Measurements from ENCODE around the gene INO80C.

Gene INO80C

DNA sequence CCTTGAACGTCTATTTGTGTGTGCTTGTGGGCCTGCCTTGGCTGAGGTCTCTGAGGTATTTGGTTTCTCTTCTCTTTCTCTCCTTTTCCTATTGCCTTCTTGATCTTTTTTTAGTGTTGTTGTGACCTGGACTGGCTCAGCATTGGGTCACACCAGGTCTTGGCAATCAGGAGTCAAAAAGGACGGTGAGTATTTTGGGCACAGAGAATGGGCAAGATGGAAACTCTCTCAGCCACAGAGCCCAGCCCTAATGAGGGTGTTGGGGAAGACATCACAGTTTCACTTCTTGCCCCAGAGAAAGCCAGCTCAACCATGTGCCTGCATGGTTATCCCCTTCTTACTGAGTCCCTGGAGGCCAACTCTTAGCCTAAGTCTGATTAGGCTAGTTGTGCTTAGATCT is 13.7 kb upstream of the INO80C start:
- Histone ChIP-seq H3K4me2 (ENCODE audit: low read length) (no peak overlapping the region), H3K4me3 (ENCODE audit: low read length) (no peak overlapping the region), H3K4me1 (ENCODE audit: control insufficient read depth, insufficient read depth, low read length) (peaks cover 39% of the 10 kb centered on the region), H3K9ac (ENCODE audit: low read depth, low read length) (no peak overlapping the region), H3K9me3 (replicated peaks; ENCODE audit: low read length) (no peaks in the 10 kb centered on the region), H3K27me3 (ENCODE audit: control insufficient read depth, insufficient read depth, low read length) (no peaks in the 10 kb centered on the region), H3K36me3 (ENCODE audit: insufficient read depth, low read length) (no peaks in the 10 kb centered on the region)

- Histone ChIP-seq H3K9me3 (replicated peaks; ENCODE audit: low read length) (no peaks in the 10 kb centered on the region), H3K4me2 (ENCODE audit: low read length) (no peak overlapping the region), H3K9ac (ENCODE audit: low read depth, low read length) (no peak overlapping the region), H3K36me3 (ENCODE audit: insufficient read depth, low read length) (no peaks in the 10 kb centered on the region), H3K4me1 (ENCODE audit: control insufficient read depth, insufficient read depth, low read length) (peaks cover 29% of the 10 kb centered on the region), H3K4me3 (ENCODE audit: low read length) (no peak overlapping the region), H3K27me3 (ENCODE audit: control insufficient read depth, insufficient read depth, low read length) (no peaks in the 10 kb centered on the region)
These were observed 12.4 kb upstream of the INO80C start for GRCh38 chr18:35510076-35510651.

- peaks cover 16% of the 10 kb centered on the region for H3K4me1 ChIP-seq (ENCODE audit: control insufficient read depth, insufficient read depth, low read length)
- H3K27me3 ChIP-seq (ENCODE audit: control insufficient read depth, insufficient read depth, low read length), result no peaks in the 10 kb centered on the region
- no peaks in the 10 kb centered on the region for H3K36me3 ChIP-seq (ENCODE audit: insufficient read depth, low read length)
- H3K9ac ChIP-seq (ENCODE audit: low read depth, low read length), result no peak overlapping the region
- no peak overlapping the region for H3K4me3 ChIP-seq (ENCODE audit: low read length)
- H3K9me3 ChIP-seq (replicated peaks; ENCODE audit: low read length), result no peaks in the 10 kb centered on the region
- no peak overlapping the region for H3K4me2 ChIP-seq (ENCODE audit: low read length)
These were observed 11.1 kb upstream of the INO80C start for GRCh38 chr18:35508746-35509338.

GRCh38 chr18:35508030-35508429 is 10.3 kb upstream of the INO80C start:
- Histone ChIP-seq H3K4me2 (ENCODE audit: low read length) (no peak overlapping the region), H3K36me3 (ENCODE audit: insufficient read depth, low read length) (no peaks in the 10 kb centered on the region), H3K27me3 (ENCODE audit: control insufficient read depth, insufficient read depth, low read length) (no peaks in the 10 kb centered on the region), H3K4me1 (ENCODE audit: control insufficient read depth, insufficient read depth, low read length) (peaks cover 8% of the 10 kb centered on the region), H3K9ac (ENCODE audit: low read depth, low read length) (no peak overlapping the region), H3K4me3 (ENCODE audit: low read length) (no peak overlapping the region), H3K9me3 (replicated peaks; ENCODE audit: low read length) (no peaks in the 10 kb centered on the region)

GRCh38 chr18:35507623-35508022 is 9.9 kb upstream of the INO80C start:
- no peak overlapping the region for H3K4me3 ChIP-seq (ENCODE audit: low read length)
- H3K4me1 ChIP-seq (ENCODE audit: control insufficient read depth, insufficient read depth, low read length), result peaks cover 3% of the 10 kb centered on the region
- no peaks in the 10 kb centered on the region for H3K9me3 ChIP-seq (replicated peaks; ENCODE audit: low read length)
- H3K9ac ChIP-seq (ENCODE audit: low read depth, low read length), result no peak overlapping the region
- H3K27me3 ChIP-seq (ENCODE audit: control insufficient read depth, insufficient read depth, low read length), result no peaks in the 10 kb centered on the region
- no peaks in the 10 kb centered on the region for H3K36me3 ChIP-seq (ENCODE audit: insufficient read depth, low read length)
- no peak overlapping the region for H3K4me2 ChIP-seq (ENCODE audit: low read length)

- no peak overlapping the region for H3K9ac ChIP-seq (ENCODE audit: low read depth, low read length)
- H3K4me3 ChIP-seq (ENCODE audit: low read length), result no peak overlapping the region
- H3K9me3 ChIP-seq (replicated peaks; ENCODE audit: low read length), result no peaks in the 10 kb centered on the region
- no peaks in the 10 kb centered on the region for H3K36me3 ChIP-seq (ENCODE audit: insufficient read depth, low read length)
- H3K4me2 ChIP-seq (ENCODE audit: low read length), result no peak overlapping the region
- no peaks in the 10 kb centered on the region for H3K4me1 ChIP-seq (ENCODE audit: control insufficient read depth, insufficient read depth, low read length)
- no peaks in the 10 kb centered on the region for H3K27me3 ChIP-seq (ENCODE audit: control insufficient read depth, insufficient read depth, low read length)
These were observed 9.4 kb upstream of the INO80C start for GRCh38 chr18:35507192-35507591.

GRCh38 chr18:35506024-35506712 is 8.4 kb upstream of the INO80C start:
- Histone ChIP-seq H3K27me3 (ENCODE audit: control insufficient read depth, insufficient read depth, low read length) (no peaks in the 10 kb centered on the region), H3K36me3 (ENCODE audit: insufficient read depth, low read length) (no peaks in the 10 kb centered on the region), H3K9me3 (replicated peaks; ENCODE audit: low read length) (no peaks in the 10 kb centered on the region), H3K4me3 (ENCODE audit: low read length) (no peak overlapping the region), H3K4me2 (ENCODE audit: low read length) (no peak overlapping the region), H3K4me1 (ENCODE audit: control insufficient read depth, insufficient read depth, low read length) (no peaks in the 10 kb centered on the region), H3K9ac (ENCODE audit: low read depth, low read length) (no peak overlapping the region)

GRCh38 chr18:35504996-35505395 is 7.2 kb upstream of the INO80C start:
- Histone ChIP-seq H3K4me2 (ENCODE audit: low read length) (no peak overlapping the region), H3K9ac (ENCODE audit: low read depth, low read length) (no peak overlapping the region), H3K9me3 (replicated peaks; ENCODE audit: low read length) (no peaks in the 10 kb centered on the region), H3K4me1 (ENCODE audit: control insufficient read depth, insufficient read depth, low read length) (no peaks in the 10 kb centered on the region), H3K4me3 (ENCODE audit: low read length) (no peak overlapping the region), H3K36me3 (ENCODE audit: insufficient read depth, low read length) (no peaks in the 10 kb centered on the region), H3K27me3 (ENCODE audit: control insufficient read depth, insufficient read depth, low read length) (no peaks in the 10 kb centered on the region)

- no peak overlapping the region for H3K4me2 ChIP-seq (ENCODE audit: low read length)
- no peaks in the 10 kb centered on the region for H3K27me3 ChIP-seq (ENCODE audit: control insufficient read depth, insufficient read depth, low read length)
- no peaks in the 10 kb centered on the region for H3K36me3 ChIP-seq (ENCODE audit: insufficient read depth, low read length)
- peaks cover 3% of the 10 kb centered on the region for H3K4me1 ChIP-seq (ENCODE audit: control insufficient read depth, insufficient read depth, low read length)
- no peak overlapping the region for H3K4me3 ChIP-seq (ENCODE audit: low read length)
- H3K9me3 ChIP-seq (replicated peaks; ENCODE audit: low read length), result no peaks in the 10 kb centered on the region
- no peak overlapping the region for H3K9ac ChIP-seq (ENCODE audit: low read depth, low read length)
These were observed 4.3 kb upstream of the INO80C start for GRCh38 chr18:35502052-35502451.

GRCh38 chr18:35501369-35501768 is 3.6 kb upstream of the INO80C start:
- no peaks in the 10 kb centered on the region for H3K36me3 ChIP-seq (ENCODE audit: insufficient read depth, low read length)

DNA sequence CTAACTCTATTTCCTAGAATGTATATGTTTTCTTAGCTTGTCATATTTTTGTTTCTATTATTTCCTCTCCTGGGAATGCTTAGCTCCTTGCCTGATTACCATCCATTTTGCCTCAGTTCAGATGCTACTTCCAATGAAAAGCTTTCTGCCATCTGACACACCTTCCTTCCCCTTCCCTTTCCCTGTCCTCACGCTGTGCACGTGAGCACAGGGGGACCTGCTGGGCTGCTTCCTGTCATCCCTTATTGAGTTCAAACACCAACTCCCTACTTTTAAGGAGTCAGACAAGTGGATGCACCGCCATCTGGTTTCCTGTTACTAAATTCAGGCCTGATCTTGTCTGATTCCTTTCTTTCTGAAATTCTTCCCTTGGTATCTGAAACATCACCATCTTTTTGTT is 2.4 kb upstream of the INO80C start:
- Histone ChIP-seq H3K27me3 (ENCODE audit: control insufficient read depth, insufficient read depth, low read length) (no peaks in the 10 kb centered on the region), H3K36me3 (ENCODE audit: insufficient read depth, low read length) (no peaks in the 10 kb centered on the region), H3K4me1 (ENCODE audit: control insufficient read depth, insufficient read depth, low read length) (peaks cover 18% of the 10 kb centered on the region), H3K9ac (ENCODE audit: low read depth, low read length) (no peak overlapping the region), H3K9me3 (replicated peaks; ENCODE audit: low read length) (no peaks in the 10 kb centered on the region), H3K4me3 (ENCODE audit: low read length) (no peak overlapping the region), H3K4me2 (ENCODE audit: low read length) (no peak overlapping the region)

More at GRCh38 chr18:35501369-35501768, 3.6 kb upstream of the INO80C start:
- Histone ChIP-seq H3K4me2 (ENCODE audit: low read length) (no peak overlapping the region), H3K4me3 (ENCODE audit: low read length) (no peak overlapping the region), H3K9ac (ENCODE audit: low read depth, low read length) (no peak overlapping the region), H3K4me1 (ENCODE audit: control insufficient read depth, insufficient read depth, low read length) (peaks cover 10% of the 10 kb centered on the region), H3K27me3 (ENCODE audit: control insufficient read depth, insufficient read depth, low read length) (no peaks in the 10 kb centered on the region), H3K9me3 (replicated peaks; ENCODE audit: low read length) (no peaks in the 10 kb centered on the region)

DNA sequence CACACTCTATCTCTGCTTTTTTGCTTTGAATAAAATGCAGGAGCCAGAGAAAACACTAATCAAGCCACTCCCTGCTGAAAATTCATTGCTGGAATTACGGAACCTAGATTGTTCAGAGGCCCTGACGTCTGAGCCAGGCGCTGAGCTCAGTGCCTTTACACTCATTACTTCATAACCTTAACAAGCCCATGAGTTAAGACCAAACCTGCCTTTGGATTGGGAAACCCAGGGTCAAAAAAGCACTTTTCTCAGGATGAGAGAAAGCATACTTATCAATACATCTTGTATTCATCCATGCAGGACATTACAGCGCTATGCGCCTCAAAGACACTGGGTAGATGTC is 762 bp downstream of the INO80C start:
- Histone ChIP-seq H3K27me3 (ENCODE audit: control insufficient read depth, insufficient read depth, low read length) (no peaks in the 10 kb centered on the region), H3K4me2 (ENCODE audit: low read length) (peak overlapping the region; percentile 83), H3K36me3 (ENCODE audit: insufficient read depth, low read length) (no peaks in the 10 kb centered on the region), H3K9me3 (replicated peaks; ENCODE audit: low read length) (no peaks in the 10 kb centered on the region), H3K9ac (ENCODE audit: low read depth, low read length) (peak overlapping the region; percentile 91), H3K4me1 (ENCODE audit: control insufficient read depth, insufficient read depth, low read length) (peaks cover 18% of the 10 kb centered on the region), H3K4me3 (ENCODE audit: low read length) (peak overlapping the region; percentile 85)

Measured in skeletal muscle satellite cell (primary cell).